ENCODE data around the gene LY6G6C.

The LY6G6C gene

GRCh38 chr6:31721351-31722020 lies at the start of gene LY6G6C:
Gene LY6G6C, minus strand, starts transcription at chr6:31721746. Its CDS starts 67 bp downstream, at chr6:31721679.
- DNase-seq (ENCODE audit: low read depth) = no peak

- no peak for DNase-seq (ENCODE audit: low read depth)
These were observed 49.3 kb upstream of the LY6G6C start for GRCh38 chr6:31770860-31771259.

GRCh38 chr6:31769684-31770371 lies 48.3 kb upstream of the LY6G6C start:
- DNase-seq (ENCODE audit: low read depth) = peak; percentile 63

GRCh38 chr6:31768363-31769257 lies 47.1 kb upstream of the LY6G6C start:
- no peak for DNase-seq (ENCODE audit: low read depth)

- no peak for DNase-seq (ENCODE audit: low read depth)
These were observed 45.6 kb upstream of the LY6G6C start for GRCh38 chr6:31767096-31767645.

- DNase-seq (ENCODE audit: low read depth) = no peak
These were observed 44.6 kb upstream of the LY6G6C start for GRCh38 chr6:31765910-31766794.

- no peak for DNase-seq (ENCODE audit: low read depth)
These were observed 44.0 kb upstream of the LY6G6C start for GRCh38 chr6:31765559-31765909.

- no peak for DNase-seq (ENCODE audit: low read depth)
These were observed 42.7 kb upstream of the LY6G6C start for GRCh38 chr6:31764198-31764597.

- peak; percentile 68 for DNase-seq (ENCODE audit: low read depth)
These were observed 42.0 kb upstream of the LY6G6C start for GRCh38 chr6:31763619-31763940.

GRCh38 chr6:31762878-31763618 lies 41.5 kb upstream of the LY6G6C start:
- DNase-seq (ENCODE audit: low read depth) = no peak

GRCh38 chr6:31762356-31762755 lies 40.8 kb upstream of the LY6G6C start, which contains the start of gene SAPCD1:
Gene SAPCD1, plus strand, starts transcription at chr6:31762656. Its CDS starts 399 bp downstream, at chr6:31763055.
- no peak for DNase-seq (ENCODE audit: low read depth)

- no peak for DNase-seq (ENCODE audit: low read depth)
These were observed 39.8 kb upstream of the LY6G6C start for GRCh38 chr6:31761343-31761742.

- no peak for DNase-seq (ENCODE audit: low read depth)
These were observed 39.2 kb upstream of the LY6G6C start for GRCh38 chr6:31760790-31761189.

- no peak for DNase-seq (ENCODE audit: low read depth)
These were observed 36.7 kb upstream of the LY6G6C start for GRCh38 chr6:31758281-31758680.

GRCh38 chr6:31752739-31753319 lies 31.3 kb upstream of the LY6G6C start:
- peak; percentile 94 for DNase-seq (ENCODE audit: low read depth)

GRCh38 chr6:31750411-31751022 lies 29.0 kb upstream of the LY6G6C start:
- peak; percentile 90 for DNase-seq (ENCODE audit: low read depth)

GRCh38 chr6:31749301-31750036 lies 27.9 kb upstream of the LY6G6C start:
- no peak for DNase-seq (ENCODE audit: low read depth)

- no peak for DNase-seq (ENCODE audit: low read depth)
These were observed 22.9 kb upstream of the LY6G6C start for GRCh38 chr6:31744422-31744821.

GRCh38 chr6:31742894-31743293 lies 21.3 kb upstream of the LY6G6C start:
- no peak for DNase-seq (ENCODE audit: low read depth)
